HG03439 (cell line): ENCODE data around the gene RASGRF1.
A peak's percentile ranks its signal among the peaks of the same experiment; 100 is the strongest.

Experiments
- ATAC-seq: cut with Tn5 transposase; IDR thresholded peaks from one replicate; pipeline ENCODE4 v1.9.1; 2021; ENCODE audit warnings: mild to moderate bottlenecking, moderate library complexity; ENCODE audit not compliant: unreplicated experiment

RASGRF1 gene

DNA sequence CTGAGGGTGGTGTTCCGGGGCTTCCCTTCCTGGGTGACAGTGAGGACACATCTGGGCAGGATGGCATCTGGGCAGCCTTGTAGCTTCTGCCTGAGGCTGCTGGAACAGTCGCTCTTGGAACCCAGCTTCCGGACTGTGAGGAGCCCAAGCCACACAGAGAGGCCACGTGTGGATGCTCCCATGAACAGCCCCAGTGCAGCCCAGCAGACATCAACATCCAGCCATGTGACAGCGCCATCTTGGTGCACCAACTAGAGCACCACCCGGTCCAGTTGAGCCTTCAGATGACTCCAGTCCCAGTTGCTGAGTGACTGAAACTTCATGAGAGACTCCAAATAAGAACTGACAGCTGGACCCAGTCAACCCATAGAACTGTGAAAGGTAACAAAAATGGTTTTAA, 130.3 kb downstream of the RASGRF1 start:
- no peak for ATAC-seq

DNA sequence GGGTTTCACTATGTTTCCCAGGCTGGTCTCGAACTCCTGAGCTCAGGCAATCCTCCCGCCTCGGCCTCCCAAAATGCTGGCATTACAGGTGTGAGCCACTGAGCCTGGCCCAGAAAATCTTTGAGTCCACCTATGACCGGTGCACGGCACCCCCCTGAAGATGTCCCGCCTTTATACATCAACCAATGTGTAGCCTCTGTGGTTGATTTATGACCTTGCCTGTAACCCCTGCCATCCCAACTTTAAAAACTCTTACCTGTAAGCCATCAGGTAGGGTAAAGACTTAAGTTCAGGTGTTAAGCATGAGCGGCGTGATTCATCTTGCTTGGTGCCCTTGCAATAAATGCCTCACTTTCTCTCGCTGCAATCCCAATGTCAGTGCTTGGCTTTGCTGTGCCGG, 131.2 kb downstream of the RASGRF1 start:
- ATAC-seq, result no peak

DNA sequence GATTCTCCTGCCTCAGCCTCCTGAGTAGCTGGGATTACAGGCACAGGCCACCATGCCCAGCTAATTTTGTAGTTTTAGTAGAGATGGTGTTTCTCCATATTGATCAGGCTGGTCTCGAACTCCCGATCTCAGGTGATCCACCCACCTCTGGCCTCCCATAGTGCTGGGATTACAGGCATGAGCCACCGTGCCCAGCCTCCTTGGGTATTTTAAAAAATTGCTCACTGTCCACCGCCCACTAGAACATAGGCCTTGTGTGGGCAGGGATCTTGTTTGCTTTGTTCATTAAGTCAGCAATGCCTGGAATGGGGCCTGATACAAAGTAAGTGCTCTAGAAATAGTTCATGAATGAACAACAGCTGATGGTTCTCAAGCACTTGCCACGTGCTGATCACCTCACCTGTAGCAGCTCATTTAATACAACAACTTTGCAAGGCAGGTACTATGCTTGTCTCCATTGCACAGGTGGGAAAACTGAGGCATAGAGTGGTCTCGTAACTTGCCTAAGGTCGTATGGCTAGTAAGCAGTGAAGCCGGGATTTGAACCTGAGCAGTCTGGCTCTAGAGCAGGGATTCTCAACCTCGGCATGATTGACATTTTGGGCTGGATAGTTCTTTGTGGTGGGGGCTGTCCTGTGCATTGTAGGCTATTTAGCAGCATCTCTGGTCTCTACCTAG, 133.0 kb downstream of the RASGRF1 start:
- ATAC-seq, result no peak

DNA sequence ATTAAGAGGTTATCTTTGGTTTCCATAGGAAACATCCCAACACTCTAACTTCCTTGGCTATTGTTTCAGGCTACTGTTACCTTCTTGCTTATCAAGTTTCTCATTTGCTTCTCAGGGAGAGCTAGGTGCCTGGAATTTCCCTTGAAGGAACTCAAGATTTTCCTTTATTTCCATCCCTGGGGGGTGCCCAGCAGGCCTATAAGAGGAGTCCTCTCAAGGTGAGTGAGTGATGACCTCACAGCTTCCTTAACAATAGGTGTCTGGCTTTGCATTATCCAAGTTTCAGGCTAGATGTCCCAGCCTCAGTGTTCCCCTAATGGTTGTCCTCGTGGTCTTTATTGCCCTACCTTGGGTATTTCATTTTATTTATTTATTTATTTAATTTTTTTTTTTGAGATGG, 133.6 kb downstream of the RASGRF1 start:
- ATAC-seq, result no peak

DNA sequence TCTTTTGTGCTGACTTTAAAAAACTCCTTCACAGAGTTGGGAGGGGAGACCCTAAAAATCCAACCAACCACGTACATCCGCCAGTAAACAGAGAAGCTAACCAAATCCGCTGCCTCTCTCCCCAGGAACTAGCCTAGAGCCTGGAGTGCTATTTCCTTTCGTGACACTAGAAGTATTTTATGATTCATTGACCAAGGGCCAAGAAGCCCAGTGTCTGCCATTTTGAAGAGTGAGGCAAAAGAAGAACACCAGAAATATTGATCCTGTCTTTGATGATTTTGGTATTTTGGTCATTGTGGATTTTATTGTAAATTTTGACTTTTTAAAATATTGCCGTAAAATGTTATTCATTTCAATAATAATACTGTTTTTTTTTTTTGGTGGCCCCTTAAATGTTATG, 135.2 kb downstream of the RASGRF1 start:
- ATAC-seq, result no peak

DNA sequence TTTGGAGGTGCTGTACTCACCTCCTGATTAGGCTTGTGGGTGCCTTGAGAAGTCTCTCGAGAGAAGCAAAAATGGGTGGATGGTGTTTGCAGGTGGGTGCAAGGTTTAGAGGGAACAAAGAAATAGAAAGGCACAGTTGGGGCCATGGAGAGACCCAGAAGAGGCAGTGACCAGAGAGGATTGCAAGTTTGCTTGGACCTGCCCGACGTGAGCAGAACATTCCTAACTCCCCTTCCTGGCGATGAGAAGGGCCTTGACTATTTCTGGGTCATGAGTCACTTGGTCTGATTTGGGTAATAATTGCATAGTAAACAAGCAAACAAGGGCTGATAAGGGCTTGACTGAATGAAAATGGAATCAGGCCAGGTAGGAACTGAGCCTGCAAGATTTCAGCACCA, 138.7 kb downstream of the RASGRF1 start:
- ATAC-seq, result no peak

DNA sequence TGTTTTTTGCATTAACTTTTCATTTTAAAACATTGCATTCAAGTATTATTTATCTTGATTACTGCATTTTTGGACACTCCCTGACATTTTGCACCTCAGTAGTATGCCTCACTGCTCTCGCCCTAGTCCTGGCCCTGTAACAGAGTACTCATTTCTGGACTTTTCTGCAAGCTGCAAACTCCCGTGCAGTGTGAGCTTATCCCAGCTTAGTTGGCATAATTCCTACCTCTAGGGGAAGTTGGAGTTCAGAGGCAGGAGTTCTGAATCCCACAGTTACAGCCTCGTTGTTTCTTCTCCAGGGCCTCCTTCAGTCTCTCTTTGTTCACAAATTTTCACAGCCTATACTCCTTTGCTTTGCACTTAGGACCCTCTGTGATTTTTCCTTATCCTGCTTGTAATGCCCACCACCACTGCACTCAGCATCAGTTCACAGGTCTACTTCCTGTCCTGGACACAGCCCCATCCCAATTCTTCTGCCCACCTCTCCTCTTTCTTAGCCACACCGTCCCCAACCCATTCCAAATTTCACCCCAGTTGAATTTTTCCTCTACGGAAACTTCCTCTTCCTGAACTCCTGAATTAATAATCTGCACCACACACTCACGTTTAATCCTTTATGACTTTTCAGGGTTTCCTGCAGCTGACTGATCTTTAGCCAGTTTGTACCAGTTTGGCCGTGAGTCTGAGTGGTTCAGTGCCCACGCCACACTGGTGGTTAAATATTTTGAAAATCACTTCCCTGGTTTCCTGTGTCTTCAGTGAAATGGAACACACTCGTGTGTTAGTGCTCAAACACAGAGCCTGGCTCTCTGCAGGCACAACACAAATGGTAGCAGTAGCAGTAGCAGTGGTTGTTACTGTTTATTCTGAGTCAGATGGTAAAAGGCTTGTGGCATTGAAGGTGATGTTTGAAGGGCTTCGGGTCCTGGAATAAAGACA, 139.4 kb downstream of the RASGRF1 start:
- no peak for ATAC-seq

DNA sequence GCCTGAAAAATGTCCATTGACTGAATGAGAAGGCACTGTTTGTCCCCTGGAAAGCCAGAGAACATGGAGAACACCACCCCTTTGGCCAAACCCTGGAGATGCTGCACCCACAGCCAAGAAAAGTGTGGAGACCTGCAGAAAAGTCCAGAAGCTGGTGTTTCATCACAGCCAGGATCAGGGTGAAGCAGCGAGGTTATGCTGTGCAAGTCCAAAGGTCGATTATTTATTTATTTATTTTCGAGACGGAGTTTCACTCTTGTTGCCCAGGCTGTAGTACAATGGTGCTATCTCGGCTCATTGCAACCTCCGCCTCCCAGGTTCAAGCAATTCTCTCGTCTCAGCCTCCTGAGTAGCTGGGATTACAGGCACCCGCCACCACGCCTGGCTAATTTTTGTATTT, 140.2 kb downstream of the RASGRF1 start:
- ATAC-seq, result no peak

DNA sequence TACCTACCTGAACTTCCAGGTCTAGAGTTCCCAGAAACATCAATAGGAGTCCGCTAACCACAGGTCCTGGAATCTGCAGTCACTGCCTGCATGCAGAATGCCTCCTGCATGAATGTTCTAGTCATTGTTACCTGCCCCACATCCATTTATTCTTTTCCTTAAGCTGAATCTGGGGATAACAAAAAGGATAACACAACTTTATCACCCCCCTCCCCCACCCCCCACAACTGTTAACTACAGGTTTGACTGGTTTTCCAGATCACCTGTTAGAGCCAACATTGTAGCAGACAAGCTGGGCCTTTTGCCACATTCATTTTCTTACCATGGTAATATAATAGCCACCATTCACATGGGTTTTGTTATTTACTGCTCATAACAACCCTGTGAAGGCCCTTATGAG, 141.1 kb downstream of the RASGRF1 start:
- ATAC-seq, result no peak

DNA sequence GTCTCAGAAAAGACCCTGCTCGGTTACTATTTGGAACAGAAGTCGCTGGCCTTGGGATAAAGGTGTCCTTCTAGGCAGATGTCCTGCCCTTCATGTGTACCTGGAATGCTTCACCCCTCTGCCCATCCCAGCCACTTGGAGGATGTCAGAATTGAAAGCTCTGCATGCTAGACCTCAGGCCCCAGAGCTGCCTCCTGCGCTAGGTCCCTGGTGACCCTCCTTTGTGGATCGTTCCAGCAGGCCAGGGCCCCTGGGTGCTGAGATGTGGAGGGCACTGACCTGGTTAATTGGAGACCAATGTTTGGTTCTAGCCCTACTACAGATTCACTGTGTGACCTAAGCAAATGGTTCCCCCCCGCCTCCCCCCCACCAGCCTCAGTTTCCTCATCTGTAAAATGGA, 143.1 kb downstream of the RASGRF1 start:
- no peak for ATAC-seq

DNA sequence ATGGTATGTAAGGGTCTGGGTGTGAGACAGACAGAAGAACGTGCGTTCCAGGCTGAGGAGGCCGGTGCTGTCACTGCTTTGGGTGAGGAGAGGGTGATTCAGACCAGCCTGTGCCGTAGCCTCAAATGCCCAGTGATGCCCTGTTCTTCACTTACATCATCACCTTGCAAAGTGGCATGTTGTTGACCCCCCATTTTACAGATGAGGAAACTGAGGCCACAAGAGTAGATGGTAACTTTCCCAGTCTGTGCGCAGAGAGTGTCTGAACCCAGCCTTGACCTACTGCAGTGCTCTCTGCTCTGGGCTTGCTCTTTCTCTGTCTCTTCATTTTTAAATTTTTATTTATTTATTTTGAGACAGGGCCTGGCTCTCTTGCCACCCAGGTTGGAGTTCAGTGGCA, 144.1 kb downstream of the RASGRF1 start:
- ATAC-seq, result no peak

DNA sequence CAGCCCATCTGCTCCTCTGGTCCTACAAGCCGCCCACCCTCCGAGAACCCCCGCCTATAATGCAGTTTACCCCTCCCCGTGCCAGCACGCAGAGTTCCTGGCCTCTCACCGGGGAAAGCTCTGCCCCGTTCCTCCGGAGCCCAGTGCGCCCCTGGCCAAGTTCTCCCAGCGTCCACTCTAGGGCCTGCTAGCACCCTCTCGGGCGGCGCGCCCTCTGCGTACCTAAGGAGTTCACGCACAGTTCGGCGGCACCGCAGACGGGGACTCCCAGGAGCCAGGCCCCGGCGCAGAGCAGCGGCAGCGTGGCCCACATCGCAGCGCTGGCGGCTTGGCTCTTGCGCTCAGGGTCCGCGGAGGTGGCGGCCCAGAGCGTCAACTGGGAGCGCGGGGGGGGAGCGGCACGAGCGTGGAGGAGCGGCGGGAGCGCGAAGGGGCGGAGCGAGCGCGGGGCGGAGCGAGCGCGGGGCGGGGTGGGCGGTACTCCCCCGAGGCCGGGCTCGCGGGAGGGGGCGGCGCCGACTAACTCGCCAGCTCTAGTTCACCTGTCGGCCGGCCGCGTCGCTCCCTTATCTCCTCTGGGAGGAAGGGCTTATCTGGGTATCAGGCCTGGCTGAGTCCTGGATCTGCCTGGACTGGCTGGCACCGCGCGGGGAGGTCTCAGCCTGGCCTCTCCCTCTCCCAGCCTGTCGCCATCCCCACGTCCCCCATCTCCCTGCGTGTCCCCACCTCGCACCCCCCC, 145.7 kb downstream of the RASGRF1 start, which contains the start of gene CTSH:
TSS of gene CTSH (minus strand) at position 378 of the 739 bp plus-strand sequence. CDS start at position 313, 65 bp downstream.
- peak; percentile 50 for ATAC-seq

DNA sequence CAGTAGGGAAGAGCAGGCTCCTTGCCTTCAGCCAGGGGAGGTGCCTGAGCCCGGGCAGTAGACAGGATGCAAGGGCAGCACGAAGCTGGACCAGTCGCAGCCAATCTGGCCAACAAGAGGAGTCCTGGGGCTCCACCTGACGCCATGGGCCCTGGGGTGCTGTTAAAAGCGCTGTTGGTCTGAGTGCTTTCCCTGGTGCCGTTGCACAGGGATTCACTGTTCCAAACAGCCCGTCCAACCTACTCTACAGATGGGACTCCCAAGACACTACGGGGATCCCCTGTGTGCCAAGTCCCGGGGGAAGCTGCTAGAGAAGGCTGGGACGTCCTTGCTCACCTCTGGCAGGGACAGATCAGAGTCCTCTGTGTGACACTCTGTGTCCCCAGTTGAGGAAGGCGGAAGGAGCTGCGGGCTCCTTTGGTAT, 146.4 kb downstream of the RASGRF1 start:
- peak; percentile 23 for ATAC-seq

DNA sequence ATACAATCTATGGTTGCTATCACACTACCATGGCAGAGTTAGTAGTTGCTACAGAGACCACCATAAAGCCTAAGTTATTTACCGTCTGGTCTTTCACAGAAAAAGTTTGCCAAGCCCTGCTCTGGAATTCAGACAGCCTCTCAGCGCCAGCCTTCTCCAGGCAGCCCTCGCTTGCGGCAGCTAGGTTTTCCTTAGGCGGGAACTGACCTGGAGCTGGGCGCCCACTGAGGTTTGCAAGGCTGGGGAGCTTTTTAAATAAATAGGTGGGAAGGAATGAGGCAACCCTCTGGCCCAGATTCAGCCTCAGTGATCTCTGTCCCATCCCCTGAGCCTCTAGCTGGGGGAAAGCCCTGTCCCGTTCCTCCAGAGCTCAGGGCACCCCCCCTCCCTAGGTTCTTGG, 146.9 kb downstream of the RASGRF1 start:
- ATAC-seq, result no peak

DNA sequence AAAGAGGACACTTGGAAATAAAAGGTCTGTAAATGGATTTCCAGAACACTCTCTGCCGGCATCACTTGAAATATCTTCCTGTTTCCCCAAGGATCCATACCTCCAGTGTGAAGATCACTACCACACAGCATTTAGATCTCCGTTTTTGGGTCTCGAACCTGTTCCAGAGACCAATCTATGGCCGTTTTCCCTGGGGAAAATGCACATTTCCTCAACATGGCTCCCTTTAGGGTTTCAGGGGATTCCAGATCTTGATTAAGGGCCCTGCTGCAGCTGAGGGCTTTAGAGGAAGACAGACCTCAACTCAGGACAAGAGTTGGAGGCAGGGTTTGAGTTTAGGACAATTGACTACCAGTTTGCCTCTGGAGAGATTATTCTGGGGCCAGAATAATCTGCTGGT, 147.8 kb downstream of the RASGRF1 start:
- ATAC-seq, result no peak

DNA sequence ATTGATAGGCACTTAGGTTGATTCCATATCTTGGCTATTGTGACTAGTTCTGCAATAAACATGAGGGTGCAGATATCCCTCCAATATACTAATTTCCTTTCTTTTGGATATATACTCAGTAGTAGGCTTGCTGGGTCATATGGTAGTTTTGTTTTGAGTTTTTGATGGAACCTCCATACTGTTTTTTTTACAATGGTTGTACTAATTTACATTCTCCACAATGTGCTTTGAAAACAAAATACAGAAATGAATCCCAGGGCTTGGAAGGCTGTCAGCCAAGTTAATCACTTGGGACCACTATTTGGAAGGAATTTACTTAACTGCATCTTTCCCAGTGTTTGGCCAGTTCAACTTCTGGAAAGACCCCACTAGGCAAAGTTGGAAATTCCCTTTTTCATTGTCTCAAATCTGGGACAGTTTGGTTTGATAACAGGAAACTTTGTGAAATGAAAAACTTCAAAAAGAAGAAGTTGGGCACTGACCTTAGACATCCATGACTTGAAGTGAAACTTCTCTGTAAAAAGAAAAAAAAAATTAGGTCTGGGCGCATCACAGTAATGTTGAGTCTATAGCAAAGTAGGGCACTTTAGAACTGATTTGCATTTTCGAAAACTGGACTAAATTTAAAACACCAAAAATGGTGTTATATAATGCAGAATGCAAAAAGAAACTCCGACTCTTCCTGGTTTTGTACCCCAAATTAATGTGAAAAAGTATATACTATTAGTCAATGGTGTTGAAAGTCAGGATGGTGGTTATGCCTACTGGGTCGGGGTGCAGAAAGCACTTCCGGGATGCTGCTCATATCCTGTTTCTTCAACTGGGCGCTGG, 151.7 kb downstream of the RASGRF1 start:
- ATAC-seq, result peak; percentile 55

DNA sequence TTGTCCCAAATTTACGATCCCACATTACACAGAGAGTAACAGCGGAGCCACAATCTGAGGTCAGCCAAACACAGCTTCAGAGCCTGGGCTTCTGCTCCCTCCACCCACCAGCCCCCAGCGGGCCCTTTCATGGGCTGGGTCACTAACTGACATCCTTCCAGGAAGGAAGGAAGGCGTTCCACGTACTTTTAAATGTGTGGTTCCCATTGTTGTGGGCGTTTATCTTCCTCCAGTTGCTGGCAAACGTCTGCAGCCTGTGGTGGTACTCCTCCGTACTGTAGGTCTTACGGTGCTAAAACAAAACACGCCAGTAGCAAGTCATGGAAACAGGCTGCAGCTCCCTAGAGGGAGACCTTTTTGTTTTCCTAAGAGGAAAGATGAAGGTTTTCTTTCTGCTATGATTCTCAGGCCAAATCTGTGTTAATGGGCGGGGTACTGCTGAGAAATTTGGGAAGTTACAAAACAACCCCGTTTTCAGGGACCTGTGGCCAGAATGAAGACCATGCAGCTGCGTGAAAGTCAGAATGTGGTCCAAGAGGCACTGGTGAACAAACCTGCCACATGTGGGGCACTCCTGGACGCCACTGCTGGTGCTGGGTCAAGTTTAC, 153.3 kb downstream of the RASGRF1 start:
- no peak for ATAC-seq

DNA sequence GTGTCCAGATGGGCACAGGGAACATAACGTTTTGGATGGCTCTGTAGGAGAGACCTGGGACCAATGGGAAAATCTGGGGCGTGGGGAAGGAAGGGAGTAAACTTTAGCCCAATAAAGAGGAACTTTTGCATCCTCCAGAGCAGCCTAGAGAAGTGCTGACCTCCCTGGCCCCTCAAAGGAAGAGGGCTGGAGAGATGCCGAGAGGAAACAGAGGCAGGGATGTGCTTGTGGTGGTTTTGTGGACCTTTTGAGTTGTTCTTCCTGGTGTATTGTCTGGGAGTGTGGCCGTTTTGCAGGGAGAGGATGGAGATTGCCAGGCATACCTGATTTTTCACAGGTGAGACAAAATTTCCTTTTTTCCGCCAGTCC, 155.9 kb downstream of the RASGRF1 start:
- ATAC-seq, result no peak

DNA sequence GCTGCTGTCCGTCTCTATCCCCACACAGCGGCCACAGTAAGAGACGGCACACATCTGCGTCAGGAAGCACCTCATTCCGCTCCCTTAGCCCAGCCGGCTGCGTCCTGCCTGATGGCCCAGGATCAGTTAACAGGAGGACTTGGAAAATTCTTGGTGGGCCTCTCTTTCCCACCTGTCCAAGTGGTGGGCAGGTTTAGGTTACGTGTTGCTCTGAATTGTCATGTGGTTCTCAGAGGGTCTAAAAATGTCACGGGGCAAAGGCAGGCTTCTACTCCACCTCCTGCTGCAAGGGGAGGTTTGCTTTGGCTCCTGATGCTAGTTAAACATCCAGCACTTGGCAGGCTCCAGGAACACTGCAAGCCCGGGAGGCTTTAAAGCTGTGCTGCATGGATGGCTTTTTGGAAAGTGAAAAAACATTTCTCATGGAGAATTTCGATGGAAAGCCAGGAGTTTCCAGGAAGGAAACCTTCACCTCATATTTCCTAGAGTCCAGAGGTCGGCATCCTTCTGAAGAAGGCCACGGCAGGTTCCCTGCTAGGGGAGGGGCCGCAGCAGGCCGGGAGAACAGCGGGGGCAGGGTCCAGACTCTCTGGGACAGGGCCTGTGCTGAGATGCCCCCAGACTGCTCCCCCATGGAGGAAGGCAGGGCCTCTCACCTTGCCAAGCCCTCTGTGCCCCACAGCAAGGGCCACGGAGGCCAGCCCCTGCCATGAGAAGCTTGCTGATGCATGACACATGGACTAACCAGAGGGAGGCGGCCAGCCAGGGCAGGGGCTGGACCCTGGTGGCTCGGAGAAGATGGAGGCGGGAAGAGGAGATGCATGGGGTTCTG, 156.5 kb downstream of the RASGRF1 start:
- no peak for ATAC-seq
